ENCODE results near the gene PLCE1.

GRCh38 chr10:94001416-94001810 is 7.7 kb downstream of the PLCE1 start:
- TF ChIP-seq CTCF (conservative IDR thresholded peaks at IDR 0.05; ENCODE audit: low read depth in 2 of 2): no peak
- no peak for TF ChIP-seq EZH2phosphoT487 (IDR thresholded peaks at IDR 0.05; ENCODE audit: unreplicated experiment)
- no peak for TF ChIP-seq JUNB (IDR thresholded peaks at IDR 0.05; ENCODE audit: unreplicated experiment)
- no peak for TF ChIP-seq POLR2AphosphoS5 (IDR thresholded peaks at IDR 0.05; ENCODE audit: low read depth)
- TF ChIP-seq CREB1 (CRISPR knock-in tag; IDR thresholded peaks at IDR 0.05; ENCODE audit: low read depth): no peak
- TF ChIP-seq, protein P1, sequence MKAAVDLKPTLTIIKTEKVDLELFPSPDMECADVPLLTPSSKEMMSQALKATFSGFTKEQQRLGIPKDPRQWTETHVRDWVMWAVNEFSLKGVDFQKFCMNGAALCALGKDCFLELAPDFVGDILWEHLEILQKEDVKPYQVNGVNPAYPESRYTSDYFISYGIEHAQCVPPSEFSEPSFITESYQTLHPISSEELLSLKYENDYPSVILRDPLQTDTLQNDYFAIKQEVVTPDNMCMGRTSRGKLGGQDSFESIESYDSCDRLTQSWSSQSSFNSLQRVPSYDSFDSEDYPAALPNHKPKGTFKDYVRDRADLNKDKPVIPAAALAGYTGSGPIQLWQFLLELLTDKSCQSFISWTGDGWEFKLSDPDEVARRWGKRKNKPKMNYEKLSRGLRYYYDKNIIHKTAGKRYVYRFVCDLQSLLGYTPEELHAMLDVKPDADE (IDR thresholded peaks at IDR 0.05): no peak
- TF ChIP-seq EZH2 (IDR thresholded peaks at IDR 0.05; ENCODE audit: low read depth, unreplicated experiment): no peak
- no peak for TF ChIP-seq STAT1 (IDR thresholded peaks at IDR 0.05; ENCODE audit: unreplicated experiment)
